Endodermal cell (in vitro differentiated cells): ENCODE data around the gene TRDN. TPM values are rescaled to one million over a fixed set of nuclear protein-coding genes. Genes with fewer than 3 reads are reported as not detected.

Experiments
- DNase-seq: peaks from one replicate; pipeline ENCODE4 v3.0.0-alpha.2; 2017
- H3K27ac ChIP-seq: 2 replicates; pipeline ENCODE4 v1.5.1; 2013; ENCODE audit warnings: mild to moderate bottlenecking, low read depth, low read length, moderate library complexity
- H3K27me3 ChIP-seq: 2 replicates; pipeline ENCODE4 v1.6.1; 2013; ENCODE audit warnings: mild to moderate bottlenecking, low read length, moderate library complexity; ENCODE audit not compliant: insufficient read depth, control insufficient read depth, poor library complexity, severe bottlenecking
- H3K36me3 ChIP-seq: 2 replicates; pipeline ENCODE4 v1.7.0; 2013; ENCODE audit warnings: mild to moderate bottlenecking, low read length, moderate library complexity; ENCODE audit not compliant: control insufficient read depth, insufficient read depth
- H3K4me1 ChIP-seq: one replicate; pipeline ENCODE4 v1.7.0; 2013; ENCODE audit warnings: low read length; ENCODE audit not compliant: control insufficient read depth, insufficient read depth
- H3K4me3 ChIP-seq: 2 replicates; pipeline ENCODE4 v1.5.1; 2013; ENCODE audit warnings: mild to moderate bottlenecking, low read length, moderate library complexity
- H3K9ac ChIP-seq: 2 replicates; pipeline ENCODE4 v1.6.1; 2013; ENCODE audit warnings: mild to moderate bottlenecking, low read length, moderate library complexity; ENCODE audit not compliant: poor library complexity, severe bottlenecking; ENCODE audit errors: extremely low read depth
- H3K9me3 ChIP-seq: 2 replicates; pipeline ENCODE4 v1.6.1; 2013; ENCODE audit warnings: mild to moderate bottlenecking, low read length, moderate library complexity; ENCODE audit not compliant: control insufficient read depth
- H3K27ac Mint-ChIP-seq: 2 replicates; pipeline ENCODE4 v1.8.0; 2020; ENCODE audit warnings: mixed read lengths
- H3K27me3 Mint-ChIP-seq: 2 replicates; pipeline ENCODE4 v1.8.0; 2021; ENCODE audit warnings: mild to moderate bottlenecking, mixed read lengths; ENCODE audit not compliant: insufficient read depth
- H3K36me3 Mint-ChIP-seq: 2 replicates; pipeline ENCODE4 v1.8.0; 2020; ENCODE audit warnings: low read depth, mixed read lengths
- H3K4me1 Mint-ChIP-seq: 2 replicates; pipeline ENCODE4 v1.8.0; 2020; ENCODE audit warnings: mixed read lengths
- H3K4me3 Mint-ChIP-seq: 2 replicates; pipeline ENCODE4 v1.8.0; 2020; ENCODE audit warnings: mild to moderate bottlenecking, moderate library complexity, mixed read lengths
- H3K9me3 Mint-ChIP-seq: 2 replicates; pipeline ENCODE4 v1.8.0; 2020; ENCODE audit warnings: mild to moderate bottlenecking, mixed read lengths
- WGBS, 2 experiments: methylation state at CpG; one replicate each; pipeline versions ENCODE4 v1.1.5 to v1.1.7; 2013; ENCODE audit warnings: missing lambda C conversion rate in 2 of 2, mixed read lengths in 1 of 2; ENCODE audit not compliant: insufficient coverage in 1 of 2, insufficient read length in 1 of 2; 5-methylcytosine and 5-hydroxymethylcytosine counted together
- total RNA-seq, 2 donors: library from RNA; stranded (reverse); fragmentation: NEBNext Ultra II Directional in 1 of 2; extraction: Animal tissue kit (Norgen Biotek cat#: 25700) in 1 of 2; gene quantifications; 2 replicates in 1 of 2; 3 replicates in 1 of 2; pipeline ENCODE4 v1.2.1, GENCODE V29; 2021
- TF ChIP-seq, protein P1 (sequence below): fragments of 200-600 bp; sonication (generic); conservative IDR thresholded peaks from 2 replicates; pipeline ENCODE4 v1.5.0; 2021; ENCODE audit warnings: antibody characterized with exemption, mild to moderate bottlenecking

TRDN gene
- total RNA-seq, 2 donors from 2014 or later = 74.4 to 136 TPM

DNA sequence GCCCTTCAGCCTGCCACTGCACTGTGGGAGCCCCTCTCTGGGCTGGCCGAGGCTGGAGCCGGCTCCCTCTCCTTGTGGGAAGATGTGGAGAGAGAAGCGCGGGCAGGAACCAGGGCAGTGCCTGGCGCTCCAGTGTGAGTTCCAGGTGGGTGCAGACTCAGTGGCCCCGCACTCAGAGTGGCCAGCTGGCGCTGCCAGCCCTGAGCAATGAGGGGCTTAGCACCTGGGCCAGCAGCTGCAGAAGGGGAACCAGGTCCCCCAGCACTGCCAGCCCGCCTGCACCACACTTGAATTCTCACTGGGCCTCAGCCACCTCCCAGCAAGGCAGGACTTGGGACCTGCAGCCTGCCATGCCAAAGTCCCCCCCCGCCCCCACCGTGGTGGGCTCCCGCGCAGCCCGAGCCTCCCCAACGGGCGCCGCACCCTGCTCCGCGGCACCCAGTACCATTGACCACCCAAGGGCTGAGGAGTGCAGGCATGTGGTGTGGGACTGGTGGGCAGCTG lies 434.8 kb downstream of the TRDN start:
- H3K4me3 Mint-ChIP-seq = no peak overlapping the region
- Histone ChIP-seq H3K9me3 (peaks cover 39% of the 10 kb centered on the region), H3K36me3 (no peaks in the 10 kb centered on the region), H3K4me1 (no peaks in the 10 kb centered on the region), H3K4me3 (no peak overlapping the region), H3K27me3 (no peaks in the 10 kb centered on the region), H3K9ac (no peak overlapping the region), H3K27ac (no peak overlapping the region)
- peaks cover 10% of the 10 kb centered on the region for H3K4me1 Mint-ChIP-seq
- H3K36me3 Mint-ChIP-seq = peaks cover 9% of the 10 kb centered on the region
- peaks cover 41% of the 10 kb centered on the region for H3K9me3 Mint-ChIP-seq
- DNase-seq = no peak
- H3K27ac Mint-ChIP-seq = no peak overlapping the region
- TF ChIP-seq, protein P1, sequence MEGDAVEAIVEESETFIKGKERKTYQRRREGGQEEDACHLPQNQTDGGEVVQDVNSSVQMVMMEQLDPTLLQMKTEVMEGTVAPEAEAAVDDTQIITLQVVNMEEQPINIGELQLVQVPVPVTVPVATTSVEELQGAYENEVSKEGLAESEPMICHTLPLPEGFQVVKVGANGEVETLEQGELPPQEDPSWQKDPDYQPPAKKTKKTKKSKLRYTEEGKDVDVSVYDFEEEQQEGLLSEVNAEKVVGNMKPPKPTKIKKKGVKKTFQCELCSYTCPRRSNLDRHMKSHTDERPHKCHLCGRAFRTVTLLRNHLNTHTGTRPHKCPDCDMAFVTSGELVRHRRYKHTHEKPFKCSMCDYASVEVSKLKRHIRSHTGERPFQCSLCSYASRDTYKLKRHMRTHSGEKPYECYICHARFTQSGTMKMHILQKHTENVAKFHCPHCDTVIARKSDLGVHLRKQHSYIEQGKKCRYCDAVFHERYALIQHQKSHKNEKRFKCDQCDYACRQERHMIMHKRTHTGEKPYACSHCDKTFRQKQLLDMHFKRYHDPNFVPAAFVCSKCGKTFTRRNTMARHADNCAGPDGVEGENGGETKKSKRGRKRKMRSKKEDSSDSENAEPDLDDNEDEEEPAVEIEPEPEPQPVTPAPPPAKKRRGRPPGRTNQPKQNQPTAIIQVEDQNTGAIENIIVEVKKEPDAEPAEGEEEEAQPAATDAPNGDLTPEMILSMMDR = no peak
- H3K27me3 Mint-ChIP-seq = no peaks in the 10 kb centered on the region
- WGBS, 2 experiments = 89 to 100% methylated on average over 1 to 18 of the region's 18 CpGs

DNA sequence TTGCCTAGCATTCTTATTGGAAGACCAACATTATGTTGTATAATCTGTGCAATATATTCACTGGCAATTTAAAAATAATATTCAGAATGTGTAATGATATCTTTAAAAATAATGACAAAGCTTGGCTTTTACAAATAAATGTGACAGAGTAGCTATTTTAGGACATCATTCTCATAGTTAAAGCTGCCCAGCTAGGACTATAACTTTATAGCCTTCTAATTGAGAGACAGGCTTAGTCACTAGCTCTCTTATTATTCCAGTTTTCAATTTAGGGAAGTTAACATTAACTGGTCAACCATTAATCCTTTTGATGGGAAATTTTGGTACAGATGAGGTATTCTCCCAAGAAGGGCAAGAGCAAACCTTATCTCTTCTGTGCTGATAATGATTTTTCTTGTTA lies 443.5 kb downstream of the TRDN start:
- Mint-ChIP-seq H3K4me1 (peaks cover 7% of the 10 kb centered on the region), H3K27me3 (no peaks in the 10 kb centered on the region), H3K27ac (no peak overlapping the region), H3K9me3 (peaks cover under 1% of the 10 kb centered on the region), H3K4me3 (no peak overlapping the region), H3K36me3 (no peaks in the 10 kb centered on the region)
- no peaks in the 10 kb centered on the region for H3K27me3 ChIP-seq
- H3K9me3 ChIP-seq = peaks cover under 1% of the 10 kb centered on the region
- TF ChIP-seq, protein P1 = no peak
- no peaks in the 10 kb centered on the region for H3K36me3 ChIP-seq
- H3K27ac ChIP-seq = no peak overlapping the region
- peaks cover 5% of the 10 kb centered on the region for H3K4me1 ChIP-seq
- H3K9ac ChIP-seq = no peak overlapping the region
- no peak for DNase-seq
- no peak overlapping the region for H3K4me3 ChIP-seq

DNA sequence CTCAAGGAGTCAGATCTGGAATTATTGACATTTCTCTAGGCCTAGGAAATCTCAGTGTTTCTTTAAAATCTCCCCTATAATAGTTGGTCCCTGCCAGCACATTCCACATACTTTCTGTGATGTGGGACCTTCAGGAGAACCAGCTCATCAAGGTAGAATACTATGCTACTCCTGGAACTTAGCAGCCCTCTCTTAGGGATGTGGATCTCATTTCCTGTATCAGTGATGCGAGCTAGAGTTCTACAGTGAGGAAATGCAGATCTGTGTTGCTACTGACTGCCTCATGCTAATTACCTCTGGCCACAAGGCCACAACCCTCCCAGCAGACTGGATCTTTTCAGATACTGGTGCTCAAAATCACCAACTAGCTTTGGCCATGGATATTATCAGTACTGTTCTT lies 446.9 kb downstream of the TRDN start:
- Histone ChIP-seq H3K27ac (no peak overlapping the region), H3K9me3 (peaks cover 6% of the 10 kb centered on the region), H3K27me3 (no peaks in the 10 kb centered on the region), H3K4me1 (peaks cover 5% of the 10 kb centered on the region), H3K36me3 (no peaks in the 10 kb centered on the region), H3K4me3 (no peak overlapping the region), H3K9ac (no peak overlapping the region)
- no peak for DNase-seq
- TF ChIP-seq, protein P1 = no peak
- Mint-ChIP-seq H3K36me3 (no peaks in the 10 kb centered on the region), H3K27ac (no peak overlapping the region), H3K27me3 (no peaks in the 10 kb centered on the region), H3K4me3 (no peak overlapping the region), H3K9me3 (peaks cover 14% of the 10 kb centered on the region), H3K4me1 (peaks cover 7% of the 10 kb centered on the region)
- 96% methylated on average over 1 of the region's 1 CpG; no CpG with 5 or more reads in 1 of the 2 experiments for WGBS, 2 experiments
